AML-193 (cell line): ENCODE measurements around the gene CEP78.

Experiments
- DNase-seq, 2 experiments: peaks; one replicate each; lab custom pipeline; 2025; lab: John Stamatoyannopoulos, UW

The CEP78 gene

DNA sequence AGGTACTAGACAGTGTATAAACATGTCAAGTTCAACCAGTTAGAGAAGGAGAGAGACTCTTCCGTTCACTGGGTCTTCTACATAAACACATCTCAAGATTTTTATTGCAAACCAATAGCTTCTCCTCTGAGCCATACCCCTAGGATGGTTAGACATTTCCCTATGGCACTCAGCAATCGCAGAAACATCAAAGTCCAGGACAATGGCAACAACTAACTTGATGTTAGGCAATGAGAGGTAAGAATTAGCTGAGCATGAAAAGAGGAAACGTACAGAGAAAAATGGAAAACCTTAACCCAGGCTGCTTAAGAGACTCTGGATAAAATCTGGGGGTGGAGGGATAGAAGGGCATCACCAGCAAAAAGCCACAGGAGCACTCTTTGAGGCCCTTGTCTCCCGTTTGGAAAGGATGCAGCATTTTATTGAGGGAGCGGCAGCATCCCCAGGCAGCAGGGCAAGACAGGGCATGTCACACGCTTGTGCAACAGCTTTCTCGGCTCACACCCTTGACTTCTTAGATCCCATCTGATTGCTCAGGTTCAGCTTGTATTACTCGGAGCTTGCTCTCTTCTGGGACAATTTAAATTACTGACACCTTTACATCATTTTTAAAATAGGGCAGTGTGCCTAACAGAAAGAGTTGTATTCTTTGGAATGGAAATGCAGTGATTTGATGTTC is 52.5 kb downstream of the CEP78 start:
- no peak for DNase-seq

DNA sequence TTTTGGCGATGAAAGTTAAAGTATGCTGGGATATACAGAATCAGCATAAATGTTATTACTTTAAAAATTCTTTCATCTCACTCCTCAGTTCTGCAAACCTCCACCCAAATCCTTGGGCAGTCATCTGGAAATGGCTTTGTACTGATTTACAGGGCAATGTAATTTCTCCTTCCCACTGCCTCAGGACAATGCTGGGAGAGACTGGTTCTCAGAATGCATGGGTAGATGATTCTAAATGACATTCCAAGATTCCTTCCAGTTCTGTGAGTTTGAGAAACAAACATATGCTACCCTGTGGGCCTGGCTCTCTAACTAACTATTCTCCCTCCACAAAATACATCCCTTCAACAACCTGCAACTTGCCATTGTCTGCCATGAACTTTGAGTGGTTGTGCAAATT is 53.6 kb downstream of the CEP78 start:
- DNase-seq: no peak

DNA sequence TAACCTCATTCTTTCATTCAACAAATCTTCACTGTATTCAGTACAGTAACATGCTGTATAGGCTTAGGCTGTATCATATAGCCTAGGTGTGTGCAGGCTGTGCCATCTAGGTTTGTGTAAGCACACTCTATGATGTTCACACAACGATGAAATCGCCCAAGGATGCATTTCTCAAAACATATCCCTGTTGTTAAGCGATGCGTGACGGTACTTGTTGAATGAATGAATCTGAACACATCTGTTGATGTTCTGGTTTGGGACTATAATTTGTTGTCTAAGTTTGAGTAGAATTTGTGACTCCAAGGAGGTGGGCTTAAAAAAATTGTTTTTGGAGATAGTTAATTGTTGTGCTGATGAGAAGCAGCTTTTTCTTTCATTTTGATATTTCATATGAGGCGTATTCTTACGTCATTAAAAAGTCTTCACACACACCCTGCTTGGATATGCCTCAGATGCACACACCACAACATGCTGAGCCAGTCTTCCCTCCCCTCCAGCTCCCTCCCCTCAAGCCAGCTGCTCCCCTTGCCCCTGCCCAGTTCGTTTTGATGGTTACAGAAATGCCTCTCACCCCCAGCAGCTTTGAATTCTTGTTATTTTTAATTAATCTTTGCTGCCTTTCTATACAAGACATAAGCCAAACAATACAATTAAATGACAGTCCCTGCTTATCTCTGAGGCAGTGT is 55.5 kb downstream of the CEP78 start:
- DNase-seq: no peak

DNA sequence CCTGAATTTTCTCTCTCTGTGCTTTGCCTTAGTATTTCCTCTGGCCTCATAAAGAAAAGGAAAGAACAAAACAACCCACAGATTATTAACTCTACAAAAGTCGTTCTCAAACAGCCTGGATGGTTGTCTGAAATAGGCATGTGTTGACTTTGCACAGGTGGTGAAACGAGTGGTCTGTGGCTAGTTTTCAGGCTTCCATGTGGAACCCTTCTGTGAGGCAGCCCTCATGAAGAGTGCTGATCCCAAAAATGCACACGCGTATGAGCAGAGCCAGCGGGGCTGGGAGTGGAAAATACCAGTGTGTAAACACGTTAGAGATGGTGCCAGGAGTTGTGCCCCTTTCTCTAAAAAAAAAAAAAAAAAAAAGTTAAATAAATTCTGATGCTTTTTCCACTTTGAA is 56.2 kb downstream of the CEP78 start:
- no peak for DNase-seq

DNA sequence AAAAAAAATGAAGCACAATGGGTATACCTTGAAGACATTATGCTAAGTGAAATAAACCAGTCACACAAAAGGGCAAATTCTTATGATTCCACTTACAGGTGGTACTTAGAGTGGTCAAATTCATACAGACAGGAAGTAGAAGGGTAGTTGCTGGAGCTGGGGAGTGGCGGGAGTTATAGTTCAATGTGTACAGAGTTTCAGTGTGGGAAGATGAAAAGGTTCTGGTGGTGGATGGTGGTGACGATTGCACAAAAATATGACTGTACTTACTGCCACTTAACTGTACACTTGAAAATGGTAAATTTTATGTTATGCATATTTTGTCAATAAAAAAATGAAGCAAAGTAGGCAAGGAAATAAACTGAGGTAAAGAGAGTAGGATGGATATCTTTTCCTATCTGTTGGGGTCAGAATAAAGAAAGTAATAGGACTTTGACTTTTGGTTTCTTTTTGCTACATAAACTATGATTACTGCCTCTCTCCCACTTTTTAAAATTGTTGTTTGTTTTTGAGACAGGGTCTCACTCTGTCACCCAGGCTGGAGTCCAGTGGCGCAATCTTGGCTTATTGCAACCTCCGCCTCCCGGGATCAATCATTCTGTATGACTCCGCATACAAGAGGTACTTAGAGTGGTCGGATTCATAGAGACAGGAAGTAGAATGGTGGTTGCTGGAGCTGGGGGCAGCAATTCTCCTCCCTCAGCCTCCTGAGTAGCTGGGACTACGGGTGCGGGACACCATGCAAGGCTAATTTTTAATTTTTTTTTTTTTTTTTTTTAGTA is 57.0 kb downstream of the CEP78 start:
- DNase-seq: no peak

DNA sequence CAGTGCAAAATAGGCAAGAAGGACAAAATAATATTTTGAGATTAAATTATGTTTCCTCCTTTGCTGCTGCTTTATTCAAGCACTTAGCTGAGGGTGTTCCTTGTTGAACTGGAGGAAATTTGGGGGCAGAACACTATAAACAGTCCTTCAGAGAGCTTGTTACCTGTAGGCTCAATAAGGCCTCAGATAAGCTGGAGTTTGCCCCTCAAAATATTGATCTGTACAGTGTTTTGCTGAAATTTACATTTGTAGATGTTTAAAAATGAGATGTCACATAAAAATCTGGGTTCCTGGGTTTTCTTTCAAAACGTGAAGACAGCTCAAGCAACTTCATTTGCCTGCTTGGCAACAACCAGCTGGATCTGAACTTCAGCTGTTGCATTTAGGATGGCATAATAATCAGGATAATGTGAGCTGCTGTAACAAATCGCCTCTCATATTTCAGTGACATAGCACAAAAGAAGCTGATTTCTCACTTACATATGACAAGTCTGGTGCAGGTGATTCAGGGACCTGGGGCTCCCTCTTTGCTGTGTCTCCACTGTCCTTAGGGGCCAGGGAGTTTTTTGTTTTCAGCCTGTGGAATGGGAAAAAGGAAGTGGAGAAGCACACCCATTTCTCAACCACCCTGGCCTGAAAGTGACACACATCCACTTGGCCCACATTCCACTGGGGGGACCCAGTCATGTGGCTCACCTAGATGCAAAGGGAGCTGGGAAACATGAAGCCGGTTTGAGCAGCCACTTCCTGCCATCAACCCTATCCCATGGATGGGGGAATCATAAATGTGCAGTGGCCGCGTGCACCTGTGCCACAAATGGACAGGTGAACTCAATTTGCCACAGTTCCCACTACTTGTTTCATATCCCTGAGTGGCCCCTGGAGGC is 58.7 kb downstream of the CEP78 start:
- DNase-seq: no peak

DNA sequence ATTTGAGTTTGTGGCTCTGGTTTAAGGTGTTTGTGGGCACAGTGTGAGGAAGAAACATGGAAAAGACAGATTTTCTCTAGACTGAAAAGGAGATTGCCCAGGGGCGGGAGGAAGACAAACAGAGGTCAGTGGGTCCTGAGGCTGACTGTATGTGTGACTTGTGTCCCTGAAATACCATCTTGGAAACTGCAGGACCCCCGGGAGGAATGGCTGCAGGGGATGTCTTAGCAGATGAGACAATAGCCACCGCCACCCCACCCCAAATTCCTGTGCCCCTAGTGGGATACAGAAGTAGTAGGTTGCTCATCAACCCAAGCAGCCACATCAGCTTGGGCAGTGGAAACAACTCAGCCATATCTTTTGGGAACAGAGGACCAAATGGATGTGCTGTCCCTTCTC is 59.3 kb downstream of the CEP78 start:
- DNase-seq: no peak

DNA sequence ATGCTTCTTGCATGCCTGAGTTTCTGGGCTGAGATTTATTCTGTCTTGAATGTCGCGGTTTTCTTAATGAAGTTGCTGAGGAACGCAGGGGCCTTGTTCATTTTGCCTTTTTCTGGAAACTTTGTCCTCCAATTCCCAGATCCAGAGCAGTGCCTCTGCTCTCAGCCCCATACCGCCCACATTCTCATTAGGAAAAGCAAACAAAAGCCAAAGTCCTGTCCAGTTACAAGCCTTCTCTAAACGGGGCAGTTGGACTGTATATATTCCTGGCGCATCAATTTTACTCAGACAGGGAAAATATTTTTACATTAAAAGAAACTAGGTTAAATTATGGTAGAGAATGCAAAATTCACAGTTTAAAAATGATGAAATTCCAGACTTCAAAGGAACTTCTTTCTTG is 59.9 kb downstream of the CEP78 start:
- DNase-seq: no peak

DNA sequence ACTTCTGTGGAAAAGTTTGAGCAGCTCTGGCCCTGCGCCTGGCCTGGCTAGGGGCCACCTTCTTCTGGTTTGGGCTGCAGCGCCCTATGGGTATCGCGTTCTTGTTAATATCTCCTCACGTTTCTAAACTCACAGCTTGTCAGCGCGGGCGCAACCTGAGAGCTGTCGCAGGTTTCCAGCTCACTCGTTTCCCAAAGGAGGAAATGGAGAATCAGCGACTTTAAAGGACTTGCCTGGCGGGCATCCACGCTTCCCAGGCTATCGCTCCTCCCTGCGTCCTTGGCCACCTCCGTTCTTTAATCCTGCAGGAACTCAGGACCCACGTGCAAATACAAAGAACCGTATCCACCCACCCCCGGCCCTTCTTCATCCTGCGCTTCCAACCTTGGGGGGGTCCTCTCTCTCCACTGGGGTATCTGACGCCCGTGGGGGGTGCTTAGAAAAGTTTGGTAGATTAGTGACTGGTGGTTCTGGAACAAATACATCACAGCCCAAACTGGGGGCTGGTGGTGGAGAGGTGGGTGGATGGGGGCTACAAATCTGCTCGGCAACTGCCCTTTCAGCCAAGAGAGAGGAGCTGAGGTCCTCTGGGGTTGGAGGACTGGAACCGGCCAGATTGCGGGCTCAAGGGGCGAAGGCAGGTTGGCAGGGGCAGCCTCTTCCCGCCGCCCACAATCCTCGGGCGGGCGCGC is 60.5 kb downstream of the CEP78 start:
- DNase-seq: no peak

DNA sequence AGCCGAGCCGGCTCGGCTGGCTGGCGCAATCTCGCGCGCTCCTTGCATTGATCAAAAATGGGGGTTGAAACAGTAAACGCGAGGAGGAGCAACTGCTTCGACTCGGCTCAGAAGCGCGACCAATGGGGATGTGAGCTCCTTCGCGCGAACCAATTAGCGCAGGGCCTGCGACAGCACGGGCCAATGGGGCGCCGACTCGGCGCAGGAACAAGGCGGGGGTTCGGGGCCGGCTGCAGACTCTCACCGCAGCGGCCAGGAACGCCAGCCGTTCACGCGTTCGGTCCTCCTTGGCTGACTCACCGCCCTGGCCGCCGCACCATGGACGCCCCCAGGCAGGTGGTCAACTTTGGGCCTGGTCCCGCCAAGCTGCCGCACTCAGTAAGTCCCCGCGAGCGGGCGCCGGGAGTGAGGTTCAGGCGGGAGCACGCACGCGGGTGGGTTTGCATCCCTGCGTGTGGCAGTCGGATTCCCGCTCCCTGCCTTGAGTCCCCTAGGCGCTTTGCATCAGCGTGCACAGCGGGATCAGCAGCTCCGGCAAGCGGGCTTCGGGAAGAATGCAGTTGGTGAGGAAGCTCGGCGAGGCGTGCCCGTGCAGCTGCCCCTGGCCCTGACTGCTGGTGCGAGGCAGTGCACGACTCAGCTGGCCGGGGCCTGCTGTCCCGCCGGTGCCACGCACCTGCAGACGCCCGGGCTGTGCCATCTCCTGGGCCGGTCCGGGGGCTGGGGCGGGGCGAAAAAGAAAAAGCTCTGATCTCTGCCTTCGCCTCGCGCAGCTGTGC is 61.2 kb downstream of the CEP78 start, which contains the start of gene PSAT1:
Gene PSAT1, plus strand, starts transcription at position 233 of the 779 bp plus-strand sequence. Its CDS starts 86 bp downstream, at position 319.
- no peak for DNase-seq

DNA sequence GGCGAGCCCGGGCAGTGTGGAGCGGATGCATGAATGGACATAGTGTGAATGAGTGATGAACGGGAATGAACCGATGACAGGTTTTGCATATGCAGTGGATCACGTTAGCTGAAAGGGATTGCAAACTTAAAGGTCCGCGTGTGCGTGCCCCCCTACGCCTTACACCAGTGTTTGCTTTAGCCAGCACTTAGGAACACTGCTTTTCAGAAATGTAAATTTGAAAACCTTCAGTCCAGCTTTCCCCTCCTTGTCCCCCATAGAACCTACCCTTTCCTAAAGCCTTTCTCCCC is 61.7 kb downstream of the CEP78 start:
- no peak for DNase-seq

DNA sequence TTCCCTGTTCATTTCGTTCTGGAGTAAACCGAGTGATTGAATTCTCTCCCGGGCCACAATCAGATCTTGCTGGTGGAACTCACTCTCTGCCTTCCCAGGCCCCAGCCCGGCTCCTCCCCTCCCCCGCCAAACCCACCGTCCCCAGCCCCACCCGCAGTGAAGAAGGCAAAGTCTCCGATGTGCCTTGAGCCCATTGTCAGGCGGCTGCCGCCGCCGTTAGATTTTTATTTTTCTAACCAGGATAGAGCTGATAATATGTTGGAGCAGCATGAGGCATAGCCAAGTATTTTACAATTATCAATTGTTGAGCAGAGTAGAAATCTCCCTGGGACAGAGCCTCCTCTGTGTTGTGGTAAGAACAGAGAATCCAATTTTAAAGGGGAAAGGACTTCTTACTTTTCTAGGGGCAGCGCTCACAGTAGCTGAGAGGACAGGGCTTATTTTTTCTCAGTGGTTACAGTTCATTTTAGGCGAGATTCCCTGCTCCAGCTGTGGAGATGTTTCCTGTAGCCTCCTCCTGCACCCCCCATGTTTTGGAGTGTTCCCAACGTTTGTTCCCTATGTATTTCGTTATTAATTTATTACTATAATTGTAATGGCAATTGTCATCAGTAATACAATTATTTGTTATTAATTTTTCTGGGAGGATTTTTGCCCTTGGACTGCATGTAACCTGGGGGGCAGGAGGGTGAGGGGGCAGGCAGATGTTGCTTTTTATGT is 62.3 kb downstream of the CEP78 start:
- no peak for DNase-seq

DNA sequence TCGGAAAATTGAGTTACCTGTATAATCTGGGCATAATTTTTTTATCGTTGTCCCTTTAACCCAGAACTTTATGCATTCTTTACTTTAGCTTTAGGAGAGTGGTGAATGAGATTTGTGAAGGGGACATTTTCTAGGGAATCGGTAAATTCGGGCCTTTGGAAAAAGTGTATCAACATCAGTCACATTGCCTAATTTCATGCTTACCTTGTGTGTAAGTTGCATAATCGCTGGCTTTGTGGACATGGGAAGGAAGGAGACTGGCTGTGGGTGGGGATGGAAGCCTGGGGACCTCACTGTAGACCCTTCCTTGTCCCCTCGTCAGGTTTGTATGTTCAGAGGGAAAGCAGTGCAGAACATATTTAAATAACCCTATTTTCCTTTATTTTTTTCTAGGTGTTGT is 64.3 kb downstream of the CEP78 start:
- DNase-seq: no peak

DNA sequence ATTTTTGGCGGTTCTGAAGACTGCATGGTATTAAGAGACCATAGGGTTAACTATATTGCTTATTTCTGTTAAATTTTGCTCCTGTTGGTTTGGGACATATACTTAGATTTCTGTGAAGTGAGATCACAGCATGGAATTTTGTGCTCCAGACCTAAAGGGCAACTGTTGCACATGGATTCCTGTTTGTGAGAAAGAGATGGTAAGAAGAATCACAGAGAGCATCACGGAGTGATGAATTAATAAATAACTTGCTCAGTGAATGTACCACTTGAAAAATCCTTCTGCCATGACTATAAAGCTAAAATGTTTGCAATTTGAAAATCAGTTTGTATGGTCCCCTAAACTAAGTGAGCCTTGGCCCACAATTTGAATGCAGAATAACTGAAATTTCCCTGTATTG is 65.6 kb downstream of the CEP78 start:
- DNase-seq: no peak

DNA sequence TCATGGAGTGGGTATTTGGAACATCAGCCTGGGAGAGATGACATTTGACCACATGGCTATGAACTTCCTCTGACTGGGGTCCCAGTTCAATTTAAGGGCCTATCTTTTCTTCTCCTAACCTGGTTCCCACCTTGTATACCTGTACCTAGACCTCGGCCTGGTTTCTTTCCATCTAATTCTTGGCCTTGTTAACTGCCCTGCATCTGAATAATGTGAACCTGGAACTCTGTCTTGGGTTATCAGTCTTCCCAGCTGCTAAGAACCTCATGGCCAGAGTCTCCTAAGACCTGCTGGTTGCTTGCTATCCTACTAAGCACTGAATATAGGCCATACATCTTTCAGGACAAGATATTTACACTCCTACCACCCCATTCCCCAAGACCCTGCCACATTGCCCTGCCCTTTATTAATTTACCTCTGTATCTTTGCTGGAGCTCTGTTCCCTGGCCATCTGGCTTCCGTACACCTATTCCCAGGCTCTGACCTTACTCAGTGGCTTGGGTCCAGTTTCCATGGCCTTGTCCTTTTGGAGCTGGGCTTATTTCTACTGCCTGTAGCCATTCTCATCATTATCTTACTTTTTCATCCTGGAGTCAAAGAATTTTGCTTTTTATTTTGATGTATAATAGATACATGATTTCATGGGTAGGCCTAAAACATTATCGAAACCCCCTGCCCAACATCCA is 67.6 kb downstream of the CEP78 start:
- no peak for DNase-seq

DNA sequence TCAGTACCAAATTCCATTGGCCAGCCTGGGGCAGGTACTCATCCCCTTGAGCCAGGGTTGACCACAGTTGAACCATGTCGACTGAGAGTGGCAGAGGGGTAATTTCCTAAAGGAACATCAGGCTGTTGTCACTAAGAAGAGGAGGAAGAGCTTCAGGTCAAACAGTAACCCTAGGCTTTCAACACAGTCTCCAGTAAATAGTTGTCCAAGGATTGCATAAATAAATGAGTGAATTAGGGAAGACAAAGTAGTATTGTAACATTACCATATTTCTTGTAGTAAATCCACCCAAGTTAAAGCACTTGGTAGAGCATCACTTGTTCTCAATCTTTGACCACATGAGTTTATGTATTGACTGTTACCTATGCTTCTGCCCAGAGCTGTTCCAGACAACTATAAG is 68.5 kb downstream of the CEP78 start:
- DNase-seq: peak; percentile 15 to 23

DNA sequence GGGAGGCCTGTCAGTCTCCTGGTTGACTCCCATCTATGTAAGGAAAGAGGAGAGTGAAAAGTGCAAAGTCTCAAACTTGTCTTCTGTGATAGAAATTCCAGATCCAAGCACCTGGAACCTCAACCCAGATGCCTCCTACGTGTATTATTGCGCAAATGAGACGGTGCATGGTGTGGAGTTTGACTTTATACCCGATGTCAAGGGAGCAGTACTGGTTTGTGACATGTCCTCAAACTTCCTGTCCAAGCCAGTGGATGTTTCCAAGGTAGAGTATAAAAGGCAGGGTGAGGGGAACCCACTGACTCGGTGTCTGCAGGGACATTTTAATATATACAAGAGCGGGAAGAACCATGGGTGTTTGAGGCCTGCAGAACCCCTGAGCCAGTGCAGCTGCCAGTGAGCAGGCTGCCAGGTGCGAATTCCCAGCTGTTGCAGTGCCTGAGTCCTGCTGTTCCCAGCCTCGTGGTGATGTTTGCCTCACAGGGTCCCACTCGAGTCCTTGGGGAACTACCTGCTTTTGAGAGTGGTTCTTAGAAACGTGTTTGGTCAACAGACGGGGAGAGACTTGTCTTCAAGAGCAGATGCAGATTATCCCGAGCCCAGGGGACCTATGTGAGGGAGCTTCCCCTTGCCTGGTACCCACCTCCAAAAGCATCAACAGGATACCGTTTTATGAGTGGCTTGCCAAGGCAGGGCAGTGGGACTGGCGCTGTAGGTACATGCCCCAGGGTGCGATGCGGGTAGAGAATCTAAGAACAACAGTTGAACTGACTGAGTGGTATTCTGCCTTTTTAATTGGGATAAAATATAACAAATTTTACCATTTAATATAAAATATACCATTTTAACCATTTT is 70.6 kb downstream of the CEP78 start:
- no peak for DNase-seq

DNA sequence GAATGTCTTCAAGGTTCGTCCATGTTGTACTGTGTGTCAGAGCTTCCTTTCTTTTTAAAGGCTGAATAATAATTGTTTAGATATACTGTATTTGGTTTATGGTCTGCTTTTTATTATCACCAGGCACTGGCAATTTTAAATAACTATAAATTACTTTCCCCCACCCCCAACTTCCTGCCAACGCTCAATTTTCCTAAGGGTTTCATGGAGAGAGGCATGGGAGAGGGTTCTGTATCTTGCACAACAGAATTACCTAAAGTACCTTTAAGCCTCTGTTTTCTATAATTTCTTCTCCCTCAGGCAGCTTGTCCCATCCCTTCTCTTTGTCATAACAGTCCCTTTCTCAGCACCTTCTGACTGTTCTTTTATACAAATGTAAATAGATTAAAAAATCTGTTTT is 71.5 kb downstream of the CEP78 start:
- no peak for DNase-seq

DNA sequence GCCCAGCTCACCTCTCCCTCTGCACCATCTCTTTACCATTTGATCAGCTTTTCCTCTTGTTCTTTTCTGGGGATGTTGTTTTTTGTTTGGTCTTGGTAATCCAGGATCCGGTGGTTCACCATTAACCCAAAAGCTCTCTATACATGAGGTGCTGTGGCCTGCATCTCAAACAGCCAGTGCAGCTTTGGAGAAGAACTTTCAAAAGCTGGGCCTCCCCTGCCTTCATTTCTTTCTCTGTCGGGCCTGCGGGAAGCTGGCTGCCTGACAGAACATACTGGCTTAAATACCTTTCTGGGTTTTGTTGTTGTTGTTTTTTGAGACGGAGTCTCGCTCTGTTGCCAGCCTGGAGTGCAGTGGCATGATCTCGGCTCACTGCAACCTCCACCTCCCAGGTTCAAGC is 73.2 kb downstream of the CEP78 start:
- DNase-seq: no peak
